ENCODE data around the gene IFITM1.

GRCh38 chr11:284105-285020 lies 29.5 kb upstream of the IFITM1 start:
- no peak for TF ChIP-seq CTCF (conservative IDR thresholded peaks at IDR 0.05 in 1 of 2, IDR thresholded peaks at IDR 0.05 in 1 of 2; ENCODE audit: low read depth in 1 of 2, low read length in 2 of 2)
- no peak for TF ChIP-seq EZH2 (IDR thresholded peaks at IDR 0.05; ENCODE audit: low read length, missing control alignments)

Measured in fibroblast of lung (primary cell).